Mesothelial cell of epicardium (in vitro differentiated cells): ENCODE data around the gene MAP3K19. TPM values are rescaled to one million over a fixed set of nuclear protein-coding genes. Genes with fewer than 3 reads are reported as not detected.

Source experiments
- DNase-seq, 2 experiments: peaks; one replicate each; pipeline ENCODE4 v3.0.0; 2021; ENCODE audit warnings: low spot score in 2 of 2; ENCODE audit not compliant: unreplicated experiment in 2 of 2
- H3K27ac Mint-ChIP-seq: 2 replicates; pipeline ENCODE4 v1.8.0; 2021; ENCODE audit warnings: mixed read lengths
- H3K27me3 Mint-ChIP-seq: 2 replicates; pipeline ENCODE4 v1.8.0; 2021; ENCODE audit warnings: low read depth, mixed read lengths
- H3K36me3 Mint-ChIP-seq: 2 replicates; pipeline ENCODE4 v1.8.0; 2021; ENCODE audit warnings: mixed read lengths
- H3K4me1 Mint-ChIP-seq: 2 replicates; pipeline ENCODE4 v1.8.0; 2021; ENCODE audit warnings: mixed read lengths
- H3K4me3 Mint-ChIP-seq: 2 replicates; pipeline ENCODE4 v1.8.0; 2021; ENCODE audit warnings: mild to moderate bottlenecking, moderate library complexity, mixed read lengths
- H3K9me3 Mint-ChIP-seq: 2 replicates; pipeline ENCODE4 v1.8.0; 2021; ENCODE audit warnings: mixed read lengths
- CTCF ChIP-seq: fragments of 200-600 bp; sonication (generic); IDR thresholded peaks from one replicate; pipeline ENCODE4 v1.5.0; 2021; ENCODE audit warnings: antibody characterized with exemption; ENCODE audit not compliant: unreplicated experiment
- total RNA-seq: library from RNA; stranded (reverse); gene quantifications from 3 replicates; pipeline ENCODE4 v1.2.1, GENCODE V29; 2021

The MAP3K19 gene
- total RNA-seq, 1 donor from 2014 or later: not detected

GRCh38 chr2:135059577-135059976 is 12.3 kb upstream of the MAP3K19 start:
- DNase-seq: no peak
- no peak for TF ChIP-seq CTCF
- no peaks in the 10 kb centered on the region for H3K27me3 Mint-ChIP-seq
- H3K27ac Mint-ChIP-seq: no peak overlapping the region
- H3K4me3 Mint-ChIP-seq: no peak overlapping the region
- peaks cover 37% of the 10 kb centered on the region for H3K36me3 Mint-ChIP-seq
- no peaks in the 10 kb centered on the region for H3K4me1 Mint-ChIP-seq
- no peaks in the 10 kb centered on the region for H3K9me3 Mint-ChIP-seq

GRCh38 chr2:135056790-135057189 is 9.5 kb upstream of the MAP3K19 start:
- no peak for DNase-seq
- no peaks in the 10 kb centered on the region for H3K27me3 Mint-ChIP-seq
- H3K4me3 Mint-ChIP-seq: no peak overlapping the region
- peaks cover 17% of the 10 kb centered on the region for H3K4me1 Mint-ChIP-seq
- TF ChIP-seq CTCF: no peak
- peaks cover 18% of the 10 kb centered on the region for H3K36me3 Mint-ChIP-seq
- H3K27ac Mint-ChIP-seq: no peak overlapping the region
- no peaks in the 10 kb centered on the region for H3K9me3 Mint-ChIP-seq

- no peak overlapping the region for H3K27ac Mint-ChIP-seq
- H3K4me3 Mint-ChIP-seq: no peak overlapping the region
- TF ChIP-seq CTCF: no peak
- H3K9me3 Mint-ChIP-seq: no peaks in the 10 kb centered on the region
- H3K36me3 Mint-ChIP-seq: peaks cover 11% of the 10 kb centered on the region
- H3K27me3 Mint-ChIP-seq: no peaks in the 10 kb centered on the region
- peaks cover 19% of the 10 kb centered on the region for H3K4me1 Mint-ChIP-seq
- DNase-seq: no peak
Observed at GRCh38 chr2:135055182-135055786, 8.0 kb upstream of the MAP3K19 start.

GRCh38 chr2:135052997-135053474 is 5.8 kb upstream of the MAP3K19 start:
- no peaks in the 10 kb centered on the region for H3K9me3 Mint-ChIP-seq
- H3K4me3 Mint-ChIP-seq: peak overlapping the region; percentile 98
- DNase-seq: no peak
- TF ChIP-seq CTCF: no peak
- peak overlapping the region; percentile 99 for H3K27ac Mint-ChIP-seq
- peaks cover 19% of the 10 kb centered on the region for H3K4me1 Mint-ChIP-seq
- peaks cover 4% of the 10 kb centered on the region for H3K36me3 Mint-ChIP-seq
- H3K27me3 Mint-ChIP-seq: no peaks in the 10 kb centered on the region

DNA sequence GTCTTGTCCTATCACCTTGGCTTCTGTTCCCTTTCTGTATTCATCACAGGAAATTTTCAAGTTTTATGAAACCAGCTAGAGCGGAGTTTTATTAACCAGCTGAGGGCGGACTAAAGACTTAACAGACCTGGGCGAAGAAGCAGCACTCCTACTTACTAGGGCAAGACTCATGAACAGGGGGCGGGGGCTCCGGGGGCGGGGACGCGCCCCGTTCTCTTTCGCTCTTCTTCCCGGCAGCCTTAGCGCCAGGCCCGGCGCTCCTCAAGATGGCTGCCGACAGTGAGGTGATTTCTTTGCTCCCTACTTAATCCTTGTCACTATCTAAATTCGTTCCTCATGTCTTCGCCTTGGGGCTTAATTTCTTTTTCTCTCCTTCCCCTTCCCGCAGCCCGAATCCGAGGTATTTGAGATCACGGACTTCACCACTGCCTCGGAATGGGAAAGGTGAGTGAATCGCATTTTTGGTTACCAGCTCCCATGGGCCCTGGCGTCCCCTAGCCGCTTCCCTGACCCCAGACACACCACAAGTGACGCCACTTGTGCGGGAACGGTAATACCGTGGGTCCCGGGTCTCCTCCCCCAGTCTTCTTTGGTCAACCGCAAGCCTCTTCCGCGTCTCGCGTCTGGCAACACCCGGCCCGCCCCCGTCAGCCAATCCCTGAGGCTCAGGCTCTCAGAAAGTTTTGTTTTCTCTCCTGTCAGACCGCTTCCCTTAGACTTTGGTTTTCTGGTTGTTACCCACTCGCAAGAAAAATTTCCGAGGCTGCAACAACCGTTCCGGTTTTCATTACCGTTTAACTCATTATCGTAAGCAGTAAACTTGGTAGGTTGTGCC is 5.0 kb upstream of the MAP3K19 start, which contains the start of gene RAB3GAP1:
TSS of gene RAB3GAP1 (plus strand) at position 251 of the 835 bp plus-strand sequence. CDS start at position 267, 16 bp downstream.
- DNase-seq: peak; percentile 44 to 62
- Mint-ChIP-seq H3K4me3 (peak within 1 kb of the TSS; percentile 98), H3K27me3 (no peaks in the 10 kb centered on the region), H3K36me3 (peaks cover 4% of the 10 kb centered on the region), H3K9me3 (no peaks in the 10 kb centered on the region), H3K27ac (peak within 1 kb of the TSS; percentile 99), H3K4me1 (peaks cover 19% of the 10 kb centered on the region)
- no peak for TF ChIP-seq CTCF
